HG02759 (cell line): Measurements from ENCODE around the gene ERC1.
"Not testable (repeated sequence)": the region's sequence is repeated elsewhere in the genome, so short reads cannot be mapped to it uniquely, and the experiment has no call there.

ENCODE experiments used
- ATAC-seq: cut with Tn5 transposase; IDR thresholded peaks from one replicate; pipeline ENCODE4 v1.9.1; 2021; ENCODE audit warnings: mild to moderate bottlenecking, moderate library complexity; ENCODE audit not compliant: unreplicated experiment

The ERC1 gene

GRCh38 chr12:1344245-1344644 lies 353.2 kb downstream of the ERC1 start:
- ATAC-seq = no peak

- no peak for ATAC-seq
Observed at GRCh38 chr12:1346126-1346525, 355.1 kb downstream of the ERC1 start.

GRCh38 chr12:1347294-1347693 lies 356.3 kb downstream of the ERC1 start:
- no peak for ATAC-seq

- ATAC-seq = no peak
Observed at GRCh38 chr12:1348606-1349005, 357.6 kb downstream of the ERC1 start.

GRCh38 chr12:1350055-1350933 lies 359.3 kb downstream of the ERC1 start:
- no peak for ATAC-seq

GRCh38 chr12:1350934-1351240 lies 359.9 kb downstream of the ERC1 start:
- ATAC-seq = no peak

GRCh38 chr12:1351926-1352325 lies 360.9 kb downstream of the ERC1 start:
- ATAC-seq = no peak

- no peak for ATAC-seq
Observed at GRCh38 chr12:1353451-1353850, 362.4 kb downstream of the ERC1 start.

- ATAC-seq = no peak
Observed at GRCh38 chr12:1355396-1355795, 364.4 kb downstream of the ERC1 start.

- ATAC-seq = not testable (repeated sequence)
Observed at GRCh38 chr12:1355871-1356270, 364.8 kb downstream of the ERC1 start.

GRCh38 chr12:1356285-1356684 lies 365.3 kb downstream of the ERC1 start:
- ATAC-seq = no peak

GRCh38 chr12:1357171-1357570 lies 366.1 kb downstream of the ERC1 start:
- ATAC-seq = no peak

GRCh38 chr12:1357711-1358110 lies 366.7 kb downstream of the ERC1 start:
- ATAC-seq = no peak

GRCh38 chr12:1360441-1361210 lies 369.6 kb downstream of the ERC1 start:
- ATAC-seq = no peak

GRCh38 chr12:1362143-1362662 lies 371.2 kb downstream of the ERC1 start:
- ATAC-seq = no peak

GRCh38 chr12:1365703-1366102 lies 374.7 kb downstream of the ERC1 start:
- ATAC-seq = no peak

GRCh38 chr12:1367331-1368291 lies 376.6 kb downstream of the ERC1 start:
- ATAC-seq = no peak

- ATAC-seq = no peak
Observed at GRCh38 chr12:1369460-1369859, 378.4 kb downstream of the ERC1 start.

- no peak for ATAC-seq
Observed at GRCh38 chr12:1369938-1370500, 379.0 kb downstream of the ERC1 start.

- ATAC-seq = no peak
Observed at GRCh38 chr12:1373901-1374735, 383.1 kb downstream of the ERC1 start.
